Endothelial cell of umbilical vein (primary cell): Measurements from ENCODE around the gene CFLAR. TPM values are rescaled to one million over a fixed set of nuclear protein-coding genes. Genes with fewer than 3 reads are reported as not detected.

Experiments
- BruUV-seq: library from RNA; stranded (reverse); fragments of 400-500 nt; replicated peaks from 2 replicates; lab custom pipeline; 2021; lab: Mats Ljungman, UMichigan
- CTCF ChIA-PET: fragments of 300-600, 350-600 bp; sonication (Branson Sonifier 250); formaldehyde crosslinking; loops from one replicate; lab custom pipeline; 2021; ENCODE audit warnings: antibody characterized with exemption, inconsistent platforms; lab: Charles Lee
- POLR2A ChIA-PET: fragments of 300-600, 350-600 bp; sonication (Branson Sonifier 250); formaldehyde crosslinking; loops from one replicate; lab custom pipeline; 2021; ENCODE audit warnings: antibody characterized with exemption, inconsistent platforms; lab: Charles Lee
- DNase-seq: peaks from one replicate; pipeline ENCODE4 v3.0.0-alpha.2; 2011; ENCODE audit warnings: low read depth, low spot score
- FAIRE-seq: peaks from 2 replicates; lab custom pipeline; 2011; peaks lifted over from hg19 to GRCh38; lab: Jason Lieb, UNC
- H2AFZ ChIP-seq: 2 replicates; pipeline ENCODE4 v1.6.0; 2012; ENCODE audit warnings: low read depth, low read length, control low read depth, inconsistent platforms
- H3K27ac ChIP-seq: 2 replicates; pipeline ENCODE4 v1.5.1; 2011; ENCODE audit warnings: low read depth, mild to moderate bottlenecking, control low read depth, low read length, moderate library complexity; ENCODE audit not compliant: insufficient read depth
- H3K27me3 ChIP-seq, 2 experiments: 2 replicates each; pipeline versions ENCODE4 v1.6.0 to v1.6.1; 2011; ENCODE audit warnings: low read length in 2 of 2, mixed read lengths in 1 of 2; ENCODE audit not compliant: control insufficient read depth in 2 of 2, insufficient read depth in 2 of 2
- H3K36me3 ChIP-seq, 2 experiments: 2 replicates in 1 of 2; 3 replicates in 1 of 2; pipeline ENCODE4 v1.5.1; 2011; ENCODE audit warnings: low read length in 2 of 2, mild to moderate bottlenecking in 1 of 2, moderate library complexity in 1 of 2; ENCODE audit not compliant: control insufficient read depth in 2 of 2, insufficient read depth in 2 of 2; ENCODE audit errors: extremely low read depth in 1 of 2
- H3K4me1 ChIP-seq: 3 replicates; pipeline ENCODE4 v1.5.1; 2011; ENCODE audit warnings: mild to moderate bottlenecking, low read length; ENCODE audit not compliant: control insufficient read depth, insufficient read depth; ENCODE audit errors: extremely low read depth
- H3K4me2 ChIP-seq: 2 replicates; pipeline ENCODE4 v1.6.1; 2011; ENCODE audit warnings: low read length, control low read depth, mixed read lengths; ENCODE audit not compliant: insufficient read depth
- H3K4me3 ChIP-seq, 3 experiments: fragments of 200-600 bp in 1 of 3; sonication (generic), shearing (Covaris generic) in 1 of 3; replicated peaks in 1 of 3; 2 replicates each; pipeline ENCODE4 v1.5.1; 2011 to 2016; ENCODE audit warnings: control low read depth in 3 of 3, low read length in 3 of 3, mild to moderate bottlenecking in 2 of 3, inconsistent platforms in 1 of 3, low read depth in 1 of 3, moderate library complexity in 1 of 3; ENCODE audit not compliant: insufficient read depth in 1 of 3
- H3K79me2 ChIP-seq: 2 replicates; pipeline ENCODE4 v1.6.0; 2012; ENCODE audit warnings: low read length, inconsistent platforms; ENCODE audit not compliant: control insufficient read depth, insufficient read depth
- H3K9ac ChIP-seq: replicated peaks from 2 replicates; pipeline ENCODE3; 2011; ENCODE audit warnings: low read length, control low read depth; ENCODE audit not compliant: insufficient read depth; ENCODE audit errors: extremely low read depth
- H3K9me1 ChIP-seq: replicated peaks from 3 replicates; pipeline ENCODE4 v1.6.0; 2011; ENCODE audit warnings: mild to moderate bottlenecking, low read length; ENCODE audit not compliant: control insufficient read depth, insufficient read depth; ENCODE audit errors: extremely low read depth
- H3K9me3 ChIP-seq: replicated peaks from 2 replicates; pipeline ENCODE4 v1.5.1; 2012; ENCODE audit warnings: low read length, inconsistent platforms; ENCODE audit not compliant: control insufficient read depth, insufficient read depth
- H4K20me1 ChIP-seq: replicated peaks from 2 replicates; pipeline ENCODE3; 2011; ENCODE audit warnings: mild to moderate bottlenecking, low read length; ENCODE audit not compliant: control insufficient read depth, insufficient read depth; ENCODE audit errors: extremely low read depth
- CTCF ChIP-seq, 2 donors: IDR thresholded peaks; 1 replicate in 1 of 2; 2 replicates in 1 of 2; pipeline ENCODE4 v1.5.1; 2011; ENCODE audit warnings: low read length in 2 of 2, mild to moderate bottlenecking in 2 of 2, moderate library complexity in 2 of 2, control low read depth in 1 of 2, inconsistent platforms in 1 of 2, low read depth in 1 of 2; ENCODE audit not compliant: insufficient read depth in 1 of 2; ENCODE audit errors: extremely low read depth in 1 of 2
- EZH2 ChIP-seq: IDR thresholded peaks from 2 replicates; pipeline ENCODE4 v1.6.1; 2012; ENCODE audit warnings: borderline replicate concordance, low read depth, mild to moderate bottlenecking, moderate library complexity, low read length, inconsistent platforms; ENCODE audit not compliant: severe bottlenecking
- FOS ChIP-seq: IDR thresholded peaks from 2 replicates; pipeline ENCODE4 v1.6.1; 2011; ENCODE audit warnings: mild to moderate bottlenecking, low read length, moderate library complexity, borderline replicate concordance; ENCODE audit not compliant: insufficient read depth
- GATA2 ChIP-seq: IDR thresholded peaks from 2 replicates; pipeline ENCODE4 v1.7.0; 2011; ENCODE audit warnings: low read depth, mild to moderate bottlenecking, moderate library complexity, mixed read lengths, low read length; ENCODE audit not compliant: insufficient read length, insufficient read depth
- JUN ChIP-seq: IDR thresholded peaks from 2 replicates; pipeline ENCODE4 v1.6.1; 2011; ENCODE audit warnings: borderline replicate concordance, low read depth; ENCODE audit not compliant: insufficient read length, insufficient read depth
- MAX ChIP-seq: IDR thresholded peaks from 2 replicates; pipeline ENCODE4 v1.6.1; 2011; ENCODE audit not compliant: insufficient read depth, insufficient read length
- MYC ChIP-seq: IDR thresholded peaks from one replicate; pipeline ENCODE4 v1.6.1; 2011; ENCODE audit warnings: mild to moderate bottlenecking, low read depth, low read length
- POLR2A ChIP-seq: IDR thresholded peaks from 2 replicates; pipeline ENCODE4 v1.6.1; 2012; ENCODE audit warnings: low read depth, mild to moderate bottlenecking, control low read depth, low read length
- POLR2AphosphoS5 ChIP-seq: IDR thresholded peaks from 2 replicates; pipeline ENCODE4 v1.6.1; 2012; ENCODE audit warnings: low read depth, mild to moderate bottlenecking, control low read depth, low read length, moderate library complexity; ENCODE audit not compliant: insufficient read depth
- dilution Hi-C: fragments of 300-500 bp; cut with MboI; formaldehyde crosslinking; loops from one replicate; pipeline ENCODE4 v1.15.0; 2019; ENCODE audit warnings: low sequenced_read_pairs; ENCODE audit not compliant: extremely low pct_ligation_motif_present
- intact Hi-C: fragments of 100-400 bp; cut with micrococcal nuclease; formaldehyde crosslinking; loops from one replicate; pipeline ENCODE4 v1.10.0; 2022
- polyA plus RNA-seq, 4 experiments: library from polyadenylated mRNA; depleted of rRNA in 3 of 4; stranded (reverse) in 3 of 4; unstranded in 1 of 4; fragments of >200 nt; gene quantifications; 2 replicates each; pipeline versions ENCODE4 v1.2.1 to v1.2.3, GENCODE V29; 2011 to 2012; ENCODE audit warnings: missing spikeins in 1 of 4
- total RNA-seq: library from RNA; stranded (reverse); gene quantifications from 2 replicates; pipeline ENCODE4 v1.2.3, GENCODE V29; 2021

Gene CFLAR
- total and polyA plus RNA-seq, 2 donors (not counting 3 experiments of a cell fraction or from before 2014, with no cell fraction given) = 104 to 260 TPM

GRCh38 chr2:201073071-201073470 is 42.9 kb upstream of the CFLAR start:
- no peak overlapping the region for H3K9ac ChIP-seq
- ChIA-PET POLR2A (no interaction called here), CTCF (interaction anchor here (1.1 to 1.6 kb wide), 2 partner anchors 85 to 104 kb away, joined by 3 to 6 read pairs; no protein-coding TSS in a partner anchor)
- H4K20me1 ChIP-seq = no peaks in the 10 kb centered on the region
- dilution Hi-C loops = no loop called here
- H3K79me2 ChIP-seq = peaks cover 55% of the 10 kb centered on the region
- H3K36me3 ChIP-seq = no peaks in the 10 kb centered on the region
- H3K4me2 ChIP-seq = peak overlapping the region; percentile 98
- H3K9me3 ChIP-seq = no peaks in the 10 kb centered on the region
- intact Hi-C loops = loop anchor here (5.0 kb wide), 1 partner anchor 361 kb away; no protein-coding TSS in a partner anchor
- H3K27me3 ChIP-seq = no peaks in the 10 kb centered on the region
- DNase-seq (no peak), FAIRE-seq (no peak)
- peak overlapping the region in 1 of 3 experiments; percentile 99 for H3K4me3 ChIP-seq
- no peak for TF ChIP-seq FOS
- no peak for TF ChIP-seq JUN
- TF ChIP-seq CTCF (IDR thresholded peaks at IDR 0.05; ENCODE audit: extremely low read depth in 1 of 2, insufficient read depth in 1 of 2, low read depth in 1 of 2, low read length in 2 of 2) = no peak
- TF ChIP-seq EZH2 = no peak
- no peak for TF ChIP-seq MYC
- TF ChIP-seq POLR2AphosphoS5 = no peak
- no peak for TF ChIP-seq GATA2
- TF ChIP-seq MAX = no peak
- no peak for TF ChIP-seq POLR2A
- H2AFZ ChIP-seq = no peak overlapping the region
- no peak overlapping the region for H3K27ac ChIP-seq
- peaks cover 30% of the 10 kb centered on the region for H3K4me1 ChIP-seq
- H3K9me1 ChIP-seq = no peaks in the 10 kb centered on the region
- BruUV-seq = no TSS peak
